IMR-90 (cell line): Measurements from ENCODE around the gene GNA14. TPM values are rescaled to one million over a fixed set of nuclear protein-coding genes. Genes with fewer than 3 reads are reported as not detected.

Source experiments
- ATAC-seq: fragments of 200-7000 bp; cut with Tn5 transposase; 2 replicates; pipeline ENCODE4 v1.9.1; 2020; ENCODE audit warnings: low read depth, mild to moderate bottlenecking, moderate library complexity
- BruUV-seq: library from RNA; stranded (reverse); fragments of 400-500 nt; replicated peaks from 2 replicates; lab custom pipeline; 2021; lab: Mats Ljungman, UMichigan
- CTCF ChIA-PET: fragments of 300-600 bp; formaldehyde crosslinking; extraction: SDS; loops from one replicate; lab custom pipeline; 2021; ENCODE audit warnings: antibody characterized with exemption; lab: Yijun Ruan, JAX
- POLR2A ChIA-PET: fragments of 300-600 bp; sonication (Branson Sonifier 250); formaldehyde crosslinking; loops from one replicate; lab custom pipeline; 2022; ENCODE audit warnings: antibody characterized with exemption; ENCODE audit not compliant: unreplicated experiment; lab: Charles Lee
- DNase-seq: peaks from one replicate; pipeline ENCODE4 v3.0.0; 2013
- H2AFZ ChIP-seq: replicated peaks from 2 replicates; pipeline ENCODE3; 2013; ENCODE audit warnings: low read length, mild to moderate bottlenecking; ENCODE audit not compliant: poor library complexity
- H2AK5ac ChIP-seq: 2 replicates; pipeline ENCODE4 v1.6.1; 2013; ENCODE audit warnings: low read depth, low read length, inconsistent platforms
- H2AK9ac ChIP-seq: replicated peaks from 2 replicates; pipeline ENCODE3; 2013; ENCODE audit warnings: mild to moderate bottlenecking, low read depth, low read length, moderate library complexity; ENCODE audit not compliant: poor library complexity
- H2BK120ac ChIP-seq: 2 replicates; pipeline ENCODE4 v1.6.1; 2013; ENCODE audit warnings: low read depth, low read length, inconsistent platforms
- H2BK15ac ChIP-seq: 3 replicates; pipeline ENCODE4 v1.6.1; 2013; ENCODE audit warnings: low read depth, low read length, inconsistent platforms
- H2BK20ac ChIP-seq: 2 replicates; pipeline ENCODE4 v1.6.1; 2013; ENCODE audit warnings: low read depth, mild to moderate bottlenecking, inconsistent platforms, low read length, moderate library complexity
- H2BK5ac ChIP-seq: 2 replicates; pipeline ENCODE4 v1.6.1; 2013; ENCODE audit warnings: mild to moderate bottlenecking, low read depth, low read length, inconsistent platforms; ENCODE audit not compliant: poor library complexity, severe bottlenecking
- H3K14ac ChIP-seq: replicated peaks from 2 replicates; pipeline ENCODE4 v1.6.1; 2013; ENCODE audit warnings: low read depth, low read length, inconsistent platforms
- H3K18ac ChIP-seq: 2 replicates; pipeline ENCODE4 v1.6.1; 2013; ENCODE audit warnings: low read depth, low read length, control low read depth
- H3K23ac ChIP-seq: 2 replicates; pipeline ENCODE4 v1.6.1; 2013; ENCODE audit warnings: low read depth, low read length, inconsistent platforms
- H3K27ac ChIP-seq: 2 replicates; pipeline ENCODE4 v1.5.1; 2013; ENCODE audit warnings: mild to moderate bottlenecking, control low read depth, low read length; ENCODE audit not compliant: insufficient read depth
- H3K27me3 ChIP-seq: 2 replicates; pipeline ENCODE4 v1.6.1; 2013; ENCODE audit warnings: low read length; ENCODE audit not compliant: control insufficient read depth, insufficient read depth
- H3K36me3 ChIP-seq: 2 replicates; pipeline ENCODE4 v1.6.1; 2013; ENCODE audit warnings: low read length, mixed read lengths; ENCODE audit not compliant: control insufficient read depth, insufficient read depth
- H3K4ac ChIP-seq: 2 replicates; pipeline ENCODE4 v1.6.1; 2013; ENCODE audit warnings: low read depth, low read length, inconsistent platforms
- H3K4me1 ChIP-seq: 2 replicates; pipeline ENCODE4 v1.6.1; 2013; ENCODE audit warnings: low read length, mixed read lengths; ENCODE audit not compliant: control insufficient read depth, insufficient read depth
- H3K4me2 ChIP-seq: 2 replicates; pipeline ENCODE4 v1.6.1; 2013; ENCODE audit warnings: low read depth, mild to moderate bottlenecking, control low read depth, low read length, moderate library complexity
- H3K4me3 ChIP-seq: 2 replicates; pipeline ENCODE4 v1.5.1; 2013; ENCODE audit warnings: low read depth, mild to moderate bottlenecking, control low read depth, low read length, moderate library complexity; ENCODE audit not compliant: insufficient read depth
- H3K56ac ChIP-seq: 2 replicates; pipeline ENCODE4 v1.6.1; 2013; ENCODE audit warnings: low read length, inconsistent platforms; ENCODE audit not compliant: insufficient read depth; ENCODE audit errors: extremely low read depth
- H3K79me1 ChIP-seq, 2 experiments: 2 replicates each; pipeline ENCODE4 v1.6.1; 2013; ENCODE audit warnings: low read length in 2 of 2, inconsistent platforms in 1 of 2, low read depth in 1 of 2
- H3K9ac ChIP-seq: 2 replicates; pipeline ENCODE4 v1.6.1; 2013; ENCODE audit warnings: low read depth, low read length, control low read depth
- H3K9me1 ChIP-seq: 2 replicates; pipeline ENCODE4 v1.6.1; 2013; ENCODE audit warnings: low read length, inconsistent platforms; ENCODE audit not compliant: insufficient read depth
- H3K9me3 ChIP-seq: 2 replicates; pipeline ENCODE4 v1.6.1; 2013; ENCODE audit warnings: low read length; ENCODE audit not compliant: control insufficient read depth, insufficient read depth
- H4K20me1 ChIP-seq: 2 replicates; pipeline ENCODE4 v1.6.1; 2013; ENCODE audit warnings: low read length, inconsistent platforms; ENCODE audit not compliant: insufficient read depth
- H4K5ac ChIP-seq: 2 replicates; pipeline ENCODE4 v1.6.1; 2013; ENCODE audit warnings: mild to moderate bottlenecking, low read depth, low read length, control low read depth
- H4K8ac ChIP-seq, 2 experiments: 2 replicates each; pipeline ENCODE4 v1.6.1; 2013; ENCODE audit warnings: low read depth in 2 of 2, low read length in 2 of 2, control low read depth in 1 of 2, inconsistent platforms in 1 of 2
- H4K91ac ChIP-seq: 2 replicates; pipeline ENCODE4 v1.6.1; 2013; ENCODE audit warnings: low read depth, low read length, inconsistent platforms; ENCODE audit not compliant: insufficient read depth
- MAFK ChIP-seq: IDR thresholded peaks from 2 replicates; pipeline ENCODE4 v1.6.1; 2012; ENCODE audit warnings: low read depth, low read length, improper control_type of control experiment
- POLR2A ChIP-seq: IDR thresholded peaks from 2 replicates; pipeline ENCODE4 v1.6.1; 2012; ENCODE audit warnings: mild to moderate bottlenecking, low read depth, low read length
- RFX5 ChIP-seq: IDR thresholded peaks from 2 replicates; pipeline ENCODE4 v1.8.0; 2012; ENCODE audit warnings: low read depth, mild to moderate bottlenecking, low read length, moderate library complexity
- SMC3 ChIP-seq: fragments of 150-350 bp; IDR thresholded peaks from 2 replicates; pipeline ENCODE4 v1.6.1; 2016; ENCODE audit warnings: low read depth, mild to moderate bottlenecking, antibody characterized with exemption, low read length, moderate library complexity
- WGBS, 2 experiments: methylation state at CpG; one replicate each; pipeline versions ENCODE4 v1.1.5 to v1.1.7; 2013; ENCODE audit warnings: missing lambda C conversion rate in 2 of 2; ENCODE audit not compliant: insufficient read length in 1 of 2; ENCODE audit errors: extremely low coverage in 2 of 2; 5-methylcytosine and 5-hydroxymethylcytosine counted together
- dilution Hi-C: fragments of 300-500 bp; cut with HindIII; formaldehyde crosslinking; loops from one replicate; pipeline ENCODE4 v1.14.3; 2018; ENCODE audit warnings: low sequenced_read_pairs; ENCODE audit not compliant: unreplicated experiment
- in situ Hi-C: fragments of 300-500 bp; cut with MboI; formaldehyde crosslinking; loops from 3 replicates; pipeline ENCODE4 v1.14.3; 2019; ENCODE audit warnings: low sequenced_read_pairs, inconsistent platforms, mixed read lengths
- intact Hi-C: fragments of 100-400 bp; cut with micrococcal nuclease; formaldehyde crosslinking; loops from 2 replicates; pipeline ENCODE4 v1.10.0; 2022
- polyA plus RNA-seq, 3 experiments: library from polyadenylated mRNA; depleted of rRNA; stranded (reverse); fragments of >200 nt; gene quantifications; 2 replicates each; pipeline ENCODE4 v1.2.3, GENCODE V29; 2012; ENCODE audit warnings: low replicate concordance in 1 of 3
- total RNA-seq: library from RNA; depleted of rRNA; stranded (reverse); fragments of >200 nt; gene quantifications from 2 replicates; pipeline ENCODE4 v1.2.3, GENCODE V29; 2012
- TF ChIP-seq, protein P1 (sequence below): conservative IDR thresholded peaks from 2 replicates; pipeline ENCODE4 v1.5.1; 2012; ENCODE audit warnings: mild to moderate bottlenecking, low read depth, low read length, improper control_type of control experiment

The GNA14 gene
- total and polyA plus RNA-seq, 2 of the 4 experiments (the other 2 are of a cell fraction) = under 0.01 to 0.03 TPM

GRCh38 chr9:77424993-77425392 is 223.1 kb downstream of the GNA14 start:
- no peak for TF ChIP-seq MAFK
- TF ChIP-seq POLR2A = no peak
- TF ChIP-seq SMC3 = no peak
- no peak for TF ChIP-seq RFX5
- TF ChIP-seq, protein P1, sequence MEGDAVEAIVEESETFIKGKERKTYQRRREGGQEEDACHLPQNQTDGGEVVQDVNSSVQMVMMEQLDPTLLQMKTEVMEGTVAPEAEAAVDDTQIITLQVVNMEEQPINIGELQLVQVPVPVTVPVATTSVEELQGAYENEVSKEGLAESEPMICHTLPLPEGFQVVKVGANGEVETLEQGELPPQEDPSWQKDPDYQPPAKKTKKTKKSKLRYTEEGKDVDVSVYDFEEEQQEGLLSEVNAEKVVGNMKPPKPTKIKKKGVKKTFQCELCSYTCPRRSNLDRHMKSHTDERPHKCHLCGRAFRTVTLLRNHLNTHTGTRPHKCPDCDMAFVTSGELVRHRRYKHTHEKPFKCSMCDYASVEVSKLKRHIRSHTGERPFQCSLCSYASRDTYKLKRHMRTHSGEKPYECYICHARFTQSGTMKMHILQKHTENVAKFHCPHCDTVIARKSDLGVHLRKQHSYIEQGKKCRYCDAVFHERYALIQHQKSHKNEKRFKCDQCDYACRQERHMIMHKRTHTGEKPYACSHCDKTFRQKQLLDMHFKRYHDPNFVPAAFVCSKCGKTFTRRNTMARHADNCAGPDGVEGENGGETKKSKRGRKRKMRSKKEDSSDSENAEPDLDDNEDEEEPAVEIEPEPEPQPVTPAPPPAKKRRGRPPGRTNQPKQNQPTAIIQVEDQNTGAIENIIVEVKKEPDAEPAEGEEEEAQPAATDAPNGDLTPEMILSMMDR = no peak
- peak; percentile 37; the same call in 1 of the 2 replicates for ATAC-seq
- Histone ChIP-seq H3K9me1 (no peaks in the 10 kb centered on the region), H2BK5ac (no peak overlapping the region), H2BK15ac (no peak overlapping the region), H3K36me3 (no peaks in the 10 kb centered on the region), H3K27ac (no peak overlapping the region), H3K4me2 (no peak overlapping the region), H4K5ac (no peak overlapping the region), H3K9me3 (no peaks in the 10 kb centered on the region), H3K14ac (no peak overlapping the region), H2AK9ac (no peak overlapping the region), H2BK20ac (no peak overlapping the region), H3K4ac (no peak overlapping the region), H2AK5ac (no peak overlapping the region), H3K4me1 (no peaks in the 10 kb centered on the region), H2BK120ac (no peak overlapping the region), H3K79me1 (no peaks in the 10 kb centered on the region), H3K18ac (no peak overlapping the region), H3K9ac (no peak overlapping the region), H4K8ac (no peak overlapping the region), H3K27me3 (no peaks in the 10 kb centered on the region), H2AFZ (no peak overlapping the region), H3K4me3 (no peak overlapping the region), H3K23ac (no peak overlapping the region; the same call in 1 of the 2 replicates), H4K20me1 (no peaks in the 10 kb centered on the region), H3K56ac (no peak overlapping the region), H4K91ac (no peak overlapping the region)
- ChIA-PET CTCF (interaction anchor here (1.3 to 1.6 kb wide), 2 partner anchors 8 to 32 kb away, joined by 4 read pairs; no protein-coding TSS in a partner anchor), POLR2A (no interaction called here)
- no TSS peak for BruUV-seq
- intact Hi-C loops (no loop called here), dilution Hi-C loops (no loop called here), in situ Hi-C loops (no loop called here)
- DNase-seq = peak; percentile 68
- no CpG with 5 or more reads among the region's 2 CpGs for WGBS, 2 experiments
